ENCODE measurements around the gene HACD4.
A peak's percentile ranks its signal among the peaks of the same experiment; 100 is the strongest.

HACD4 gene

GRCh38 chr9:20997503-20998076 lies 33.9 kb downstream of the HACD4 start:
- TF ChIP-seq, protein P1, sequence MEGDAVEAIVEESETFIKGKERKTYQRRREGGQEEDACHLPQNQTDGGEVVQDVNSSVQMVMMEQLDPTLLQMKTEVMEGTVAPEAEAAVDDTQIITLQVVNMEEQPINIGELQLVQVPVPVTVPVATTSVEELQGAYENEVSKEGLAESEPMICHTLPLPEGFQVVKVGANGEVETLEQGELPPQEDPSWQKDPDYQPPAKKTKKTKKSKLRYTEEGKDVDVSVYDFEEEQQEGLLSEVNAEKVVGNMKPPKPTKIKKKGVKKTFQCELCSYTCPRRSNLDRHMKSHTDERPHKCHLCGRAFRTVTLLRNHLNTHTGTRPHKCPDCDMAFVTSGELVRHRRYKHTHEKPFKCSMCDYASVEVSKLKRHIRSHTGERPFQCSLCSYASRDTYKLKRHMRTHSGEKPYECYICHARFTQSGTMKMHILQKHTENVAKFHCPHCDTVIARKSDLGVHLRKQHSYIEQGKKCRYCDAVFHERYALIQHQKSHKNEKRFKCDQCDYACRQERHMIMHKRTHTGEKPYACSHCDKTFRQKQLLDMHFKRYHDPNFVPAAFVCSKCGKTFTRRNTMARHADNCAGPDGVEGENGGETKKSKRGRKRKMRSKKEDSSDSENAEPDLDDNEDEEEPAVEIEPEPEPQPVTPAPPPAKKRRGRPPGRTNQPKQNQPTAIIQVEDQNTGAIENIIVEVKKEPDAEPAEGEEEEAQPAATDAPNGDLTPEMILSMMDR (IDR thresholded peaks at IDR 0.05; ENCODE audit: insufficient read depth, low read depth, low read length, missing control alignments) = no peak
- no peak for DNase-seq (ENCODE audit: low read depth)
- no peak overlapping the region for H3K4me3 ChIP-seq (ENCODE audit: low read length)

- no peak overlapping the region for H3K4me3 ChIP-seq (ENCODE audit: low read length)
- TF ChIP-seq, protein P1 (IDR thresholded peaks at IDR 0.05; ENCODE audit: insufficient read depth, low read depth, low read length, missing control alignments) = no peak
- DNase-seq (ENCODE audit: low read depth) = no peak
These were observed 34.6 kb downstream of the HACD4 start for GRCh38 chr9:20996809-20997208.

DNA sequence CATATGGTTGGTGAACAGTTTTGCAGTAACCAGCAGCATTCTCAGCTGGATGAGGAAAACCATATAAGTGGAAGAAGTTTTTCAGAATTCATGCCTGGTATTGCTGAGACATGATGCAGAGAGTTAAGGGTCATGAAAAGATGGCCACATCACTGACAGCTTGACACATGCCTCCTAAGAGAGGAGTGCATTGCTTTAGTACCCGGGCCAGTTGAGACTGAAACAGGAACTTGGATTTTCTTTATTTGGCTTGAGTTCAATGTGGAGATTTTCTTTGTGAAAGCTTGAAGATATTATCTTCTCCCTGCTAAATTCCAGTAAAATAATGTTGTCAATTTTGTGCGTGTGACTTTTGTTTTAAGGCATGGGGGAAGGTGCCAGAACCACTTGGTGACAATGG lies 35.8 kb downstream of the HACD4 start:
- DNase-seq (ENCODE audit: low read depth) = no peak
- no peak overlapping the region for H3K4me3 ChIP-seq (ENCODE audit: low read length)
- TF ChIP-seq, protein P1 (IDR thresholded peaks at IDR 0.05; ENCODE audit: insufficient read depth, low read depth, low read length, missing control alignments) = no peak

GRCh38 chr9:20994486-20994885 lies 37.0 kb downstream of the HACD4 start:
- TF ChIP-seq, protein P1 (IDR thresholded peaks at IDR 0.05; ENCODE audit: insufficient read depth, low read depth, low read length, missing control alignments) = no peak
- no peak for DNase-seq (ENCODE audit: low read depth)
- no peak overlapping the region for H3K4me3 ChIP-seq (ENCODE audit: low read length)

DNA sequence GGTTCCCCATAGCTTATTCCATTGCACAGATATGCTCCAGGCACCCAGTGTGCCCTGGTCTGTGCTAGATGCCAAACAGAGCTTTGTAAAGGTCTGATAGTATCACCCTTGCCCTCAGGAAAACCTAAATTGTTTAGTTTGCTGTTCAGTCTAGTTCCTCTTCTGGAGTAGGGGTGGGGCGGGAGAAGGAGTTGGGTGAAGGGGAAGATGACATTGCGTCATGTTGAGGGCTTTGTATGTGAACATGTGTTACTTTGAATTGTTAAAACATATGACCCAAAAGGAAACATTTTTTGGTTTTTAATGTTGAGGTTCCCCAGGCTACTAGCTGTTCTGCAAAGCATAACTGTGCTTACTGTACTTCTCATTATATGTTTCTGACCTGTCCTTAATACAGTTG lies 40.6 kb downstream of the HACD4 start:
- TF ChIP-seq, protein P1 (IDR thresholded peaks at IDR 0.05; ENCODE audit: insufficient read depth, low read depth, low read length, missing control alignments) = no peak
- H3K4me3 ChIP-seq (ENCODE audit: low read length) = no peak overlapping the region

GRCh38 chr9:20989923-20990341 lies 41.5 kb downstream of the HACD4 start:
- no peak overlapping the region for H3K4me3 ChIP-seq (ENCODE audit: low read length)
- TF ChIP-seq, protein P1 (IDR thresholded peaks at IDR 0.05; ENCODE audit: insufficient read depth, low read depth, low read length, missing control alignments) = no peak
- DNase-seq (ENCODE audit: low read depth) = no peak

More for the DNA sequence above, 40.6 kb downstream of the HACD4 start:
- DNase-seq (ENCODE audit: low read depth) = no peak

DNA sequence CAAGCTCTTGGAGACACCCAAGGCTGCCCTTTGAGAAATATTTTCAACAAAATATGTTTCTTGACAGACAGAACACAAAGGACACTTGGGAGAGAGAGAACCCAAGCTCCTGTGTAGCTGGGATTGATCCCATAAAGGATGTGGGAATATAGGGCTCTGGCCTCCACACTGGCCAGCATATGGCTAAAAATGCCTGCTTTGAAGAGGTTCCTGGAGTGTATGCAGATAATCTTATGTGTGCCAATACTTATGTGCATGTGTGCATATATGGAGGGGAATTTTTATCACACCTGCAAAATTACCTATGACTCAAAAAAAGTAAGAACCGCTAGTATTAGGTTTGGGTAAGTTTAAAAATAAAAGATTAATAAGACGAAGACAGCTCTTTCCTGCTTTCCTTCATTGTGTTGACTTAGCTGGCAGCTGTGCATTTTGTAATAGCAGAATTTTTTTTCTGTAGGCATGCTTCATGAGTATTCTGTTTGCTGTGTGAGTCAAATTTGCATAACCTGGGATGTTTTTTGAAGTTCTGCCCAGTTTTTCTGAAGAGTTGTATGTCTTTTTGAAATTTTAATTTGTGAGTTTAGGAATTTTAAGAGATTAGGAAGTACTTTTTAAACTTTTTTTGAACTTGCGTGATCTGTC lies 42.6 kb downstream of the HACD4 start:
- peak; percentile 66 for DNase-seq (ENCODE audit: low read depth)
- TF ChIP-seq, protein P1 (IDR thresholded peaks at IDR 0.05; ENCODE audit: insufficient read depth, low read depth, low read length, missing control alignments) = no peak
- no peak overlapping the region for H3K4me3 ChIP-seq (ENCODE audit: low read length)
